ENCODE results near the gene ITGAD.

The ITGAD gene

GRCh38 chr16:31474773-31475738, 81.9 kb downstream of the ITGAD start:
- no peak for DNase-seq (ENCODE audit: low spot score)
- no peak for FAIRE-seq

GRCh38 chr16:31475946-31476302, 82.8 kb downstream of the ITGAD start:
- FAIRE-seq, result no peak
- DNase-seq (ENCODE audit: low spot score), result no peak
